Testis (tissue), 3 donors: ENCODE data around the gene DENND5B. TPM values are rescaled to one million over a fixed set of nuclear protein-coding genes. Genes with fewer than 3 reads are reported as not detected.

Source experiments
- DNase-seq: peaks from one replicate; pipeline ENCODE4 v3.0.0-alpha.2; 2019
- H3K27ac ChIP-seq, 2 donors: fragments of 200-600 bp; sonication (generic); one replicate each; pipeline ENCODE4 v1.5.1; 2019
- H3K27me3 ChIP-seq: fragments of 200-600 bp; sonication (generic); one replicate; pipeline ENCODE4 v1.5.1; 2019
- H3K36me3 ChIP-seq: fragments of 200-600 bp; sonication (generic); one replicate; pipeline ENCODE4 v1.5.1; 2017; ENCODE audit warnings: low read depth; ENCODE audit errors: missing control alignments
- H3K4me1 ChIP-seq: fragments of 200-600 bp; sonication (generic); one replicate; pipeline ENCODE4 v1.5.1; 2019
- H3K4me3 ChIP-seq, 2 donors: fragments of 200-600 bp; sonication (generic); one replicate each; pipeline ENCODE4 v1.5.1; 2017 to 2019
- H3K9me3 ChIP-seq: fragments of 200-600 bp; sonication (generic); one replicate; pipeline ENCODE4 v1.5.1; 2017
- CTCF ChIP-seq, 3 experiments: fragments of 450-650 bp in 2 of 3; fragments of 200-600 bp in 1 of 3; sonication (generic) in 1 of 3; IDR thresholded peaks; one replicate each; pipeline ENCODE4 v1.5.1; 2016 to 2019; ENCODE audit warnings: antibody characterized with exemption in 3 of 3, mild to moderate bottlenecking in 2 of 3, moderate library complexity in 1 of 3
- POLR2A ChIP-seq: fragments of 450-650 bp; IDR thresholded peaks from one replicate; pipeline ENCODE4 v1.6.1; 2017; ENCODE audit warnings: antibody characterized with exemption, mild to moderate bottlenecking, moderate library complexity
- WGBS, 2 donors: methylation state at CpG; one replicate each; pipeline ENCODE4 v1.1.5; 2018; 5-methylcytosine and 5-hydroxymethylcytosine counted together
- intact Hi-C: fragments of 100-400 bp; cut with DNase I; formaldehyde crosslinking; loops from one replicate; pipeline ENCODE4 v1.15.1; 2023; ENCODE audit warnings: low total_unique reads
- polyA plus RNA-seq: library from polyadenylated mRNA; stranded (reverse); fragments of 350-450 nt; fragmentation: Illumina TruSeq; extraction: RNeasy Lipid Tissue Mini Kit (QIAGEN cat#74804); gene quantifications from one replicate; pipeline ENCODE4 v1.2.3, GENCODE V29; 2014; ENCODE audit warnings: low read depth, low replicate concordance; ENCODE audit not compliant: insufficient read depth
- small RNA-seq, 2 donors: library from RNA; depleted of rRNA; stranded (forward); fragments of <200 nt; gene quantifications; one replicate each; pipeline ENCODE3, GENCODE V24; 2016
- total RNA-seq, 2 donors: library from RNA; depleted of rRNA; stranded (reverse); fragments of >200 nt; gene quantifications; one replicate each; pipeline ENCODE4 v1.2.3, GENCODE V29; 2016

The DENND5B gene
- total and polyA plus RNA-seq, 3 donors from 2014 or later, result 34.7 to 62.3 (median 60.4) TPM

GRCh38 chr12:31342286-31342685, 248.7 kb downstream of the DENND5B start:
- H3K4me3 ChIP-seq, result no peak overlapping the region
- H3K9me3 ChIP-seq, result no peaks in the 10 kb centered on the region
- 76 to 85% methylated on average over 1 of the region's 1 CpG for WGBS, 2 donors
- H3K27ac ChIP-seq, result no peak overlapping the region
- H3K36me3 ChIP-seq, result no peaks in the 10 kb centered on the region
- intact Hi-C loops, result no loop called here
- no peaks in the 10 kb centered on the region for H3K4me1 ChIP-seq
- H3K27me3 ChIP-seq, result no peaks in the 10 kb centered on the region
- TF ChIP-seq POLR2A, result no peak
- TF ChIP-seq CTCF (IDR thresholded peaks at IDR 0.05), result no peak
- no peak for DNase-seq

GRCh38 chr12:31339831-31340622, 250.9 kb downstream of the DENND5B start:
- H3K9me3 ChIP-seq, result no peaks in the 10 kb centered on the region
- intact Hi-C loops, result no loop called here
- H3K27ac ChIP-seq, result no peak overlapping the region
- TF ChIP-seq CTCF (IDR thresholded peaks at IDR 0.05), result no peak
- TF ChIP-seq POLR2A, result no peak
- 82 to 84% methylated on average over 10 of the region's 10 CpGs for WGBS, 2 donors
- no peaks in the 10 kb centered on the region for H3K36me3 ChIP-seq
- no peaks in the 10 kb centered on the region for H3K4me1 ChIP-seq
- DNase-seq, result no peak
- no peaks in the 10 kb centered on the region for H3K27me3 ChIP-seq
- H3K4me3 ChIP-seq, result no peak overlapping the region

GRCh38 chr12:31337952-31338351, 253.0 kb downstream of the DENND5B start:
- no peaks in the 10 kb centered on the region for H3K27me3 ChIP-seq
- H3K4me1 ChIP-seq, result no peaks in the 10 kb centered on the region
- TF ChIP-seq POLR2A (no peak), CTCF (IDR thresholded peaks at IDR 0.05) (no peak)
- intact Hi-C loops, result no loop called here
- WGBS, 2 donors, result 67 to 78% methylated on average over 4 of the region's 4 CpGs
- no peak for DNase-seq
- no peaks in the 10 kb centered on the region for H3K9me3 ChIP-seq
- no peaks in the 10 kb centered on the region for H3K36me3 ChIP-seq
- H3K4me3 ChIP-seq, result no peak overlapping the region
- H3K27ac ChIP-seq, result no peak overlapping the region

Small RNA genes within 50 kb of the gene (small RNA-seq; reads per million reads assigned to genes)
- gene RF00019 (0 reads per million in 2 donors), gene RF00026 (0 reads per million in 2 donors), gene RNU5F-4P (0 reads per million in 2 donors), gene RNU6-618P (0 reads per million in 2 donors), gene RPL31P50 (0 reads per million in 2 donors)

Other genes with a start within 250 kb of the DENND5B start
- gene ETFBKMT, start 68.6 kb upstream of the DENND5B start, total RNA-seq, result 1 to 10 TPM; 7.3 to 9.8 TPM
- gene ETFBKMT, start 68.6 kb upstream of the DENND5B start, polyA plus RNA-seq, result 6.6 TPM
- gene AMN1, start 137.9 kb upstream of the DENND5B start, total RNA-seq, result 10 to 100 TPM; 44.9 to 51.1 TPM
- 127 TPM for gene AMN1, start 137.9 kb upstream of the DENND5B start, polyA plus RNA-seq